Ascending aorta (tissue), 2 donors: Measurements from ENCODE around the gene RBM8A. TPM values are rescaled to one million over a fixed set of nuclear protein-coding genes. Genes with fewer than 3 reads are reported as not detected.

Experiments
- DNase-seq, 2 donors: peaks; one replicate each; pipeline ENCODE4 v3.0.0-alpha.2; 2019; ENCODE audit warnings: low spot score in 2 of 2
- H3K27ac ChIP-seq, 2 donors: fragments of 200-600 bp; sonication (generic); one replicate each; pipeline ENCODE4 v1.5.1; 2016 to 2017; ENCODE audit warnings: mild to moderate bottlenecking in 1 of 2
- H3K27me3 ChIP-seq: fragments of 200-600 bp; sonication (generic); one replicate; pipeline ENCODE4 v1.5.1; 2017
- H3K36me3 ChIP-seq, 2 donors: fragments of 200-600 bp; sonication (generic); one replicate each; pipeline ENCODE4 v1.5.1; 2016
- H3K4me1 ChIP-seq, 2 donors: fragments of 200-600 bp; sonication (generic); one replicate each; pipeline ENCODE4 v1.5.1; 2016 to 2017; ENCODE audit warnings: mild to moderate bottlenecking in 1 of 2
- H3K4me3 ChIP-seq, 2 donors: fragments of 200-600 bp; sonication (generic); one replicate each; pipeline ENCODE4 v1.5.1; 2016 to 2017; ENCODE audit warnings: mild to moderate bottlenecking in 1 of 2
- H3K9me3 ChIP-seq, 2 donors: fragments of 200-600 bp; sonication (generic); one replicate each; pipeline ENCODE4 v1.5.1; 2016
- CTCF ChIP-seq, 3 experiments: fragments of 200-600 bp in 2 of 3; fragments of 450-650 bp in 1 of 3; sonication (generic) in 2 of 3; IDR thresholded peaks; one replicate each; pipeline ENCODE4 v1.5.1; 2016 to 2019; ENCODE audit warnings: antibody characterized with exemption in 3 of 3, mild to moderate bottlenecking in 1 of 3, moderate library complexity in 1 of 3
- intact Hi-C: fragments of 100-400 bp; cut with DNase I; formaldehyde crosslinking; loops from one replicate; pipeline ENCODE4 v1.15.1; 2023
- total RNA-seq: library from RNA; depleted of rRNA; stranded (reverse); fragments of >200 nt; gene quantifications from one replicate; pipeline ENCODE4 v1.1.0, GENCODE V29; 2016

The RBM8A gene
- total RNA-seq, 1 donor from 2014 or later, result 48.9 TPM

GRCh38 chr1:145962157-145963102, 35.1 kb upstream of the RBM8A start:
- Histone ChIP-seq H3K4me1 (peaks cover 17 to 43% of the 10 kb centered on the region in 2 donors), H3K4me3 (peak overlapping the region; percentile 81 to 92), H3K27me3 (no peaks in the 10 kb centered on the region), H3K9me3 (no peaks in the 10 kb centered on the region), H3K36me3 (no peaks in the 10 kb centered on the region), H3K27ac (peak overlapping the region; percentile 96 to 97)
- peak in 1 of 2 donors; percentile 76 for DNase-seq
- intact Hi-C loops, result loop anchor here (1.0 to 5.0 kb wide), 3 partner anchors 17 to 50 kb away; partner anchors contain the start of gene TXNIP
- TF ChIP-seq CTCF (IDR thresholded peaks at IDR 0.05), result no peak

- peak in 1 of 2 donors; percentile 81 for DNase-seq
- Histone ChIP-seq H3K27ac (peak overlapping the region; percentile 96 to 97), H3K9me3 (no peaks in the 10 kb centered on the region), H3K27me3 (no peaks in the 10 kb centered on the region), H3K4me1 (peaks cover 17 to 43% of the 10 kb centered on the region in 2 donors), H3K36me3 (no peaks in the 10 kb centered on the region), H3K4me3 (peak overlapping the region; percentile 81 to 92)
- intact Hi-C loops, result loop anchor here (1.0 to 5.0 kb wide), 3 partner anchors 18 to 51 kb away; partner anchors contain the start of gene TXNIP
- no peak for TF ChIP-seq CTCF (IDR thresholded peaks at IDR 0.05)
Measured at GRCh38 chr1:145961425-145962156, 34.3 kb upstream of the RBM8A start.

GRCh38 chr1:145961109-145961424, 33.8 kb upstream of the RBM8A start:
- Histone ChIP-seq H3K4me1 (peaks cover 17 to 45% of the 10 kb centered on the region in 2 donors), H3K27ac (peak overlapping the region; percentile 96 to 97), H3K27me3 (no peaks in the 10 kb centered on the region), H3K4me3 (peak overlapping the region; percentile 81 to 92), H3K9me3 (no peaks in the 10 kb centered on the region), H3K36me3 (no peaks in the 10 kb centered on the region)
- TF ChIP-seq CTCF (IDR thresholded peaks at IDR 0.05), result no peak
- no peak for DNase-seq
- intact Hi-C loops, result loop anchor here (5.0 kb wide), 2 partner anchors 36 to 51 kb away; partner anchors contain the start of gene TXNIP

- peak; percentile 39 to 90 for DNase-seq
- H3K27ac ChIP-seq, result peak overlapping the region; percentile 96 to 97
- peaks cover 17 to 46% of the 10 kb centered on the region in 2 donors for H3K4me1 ChIP-seq
- peak overlapping the region; percentile 81 to 92 for H3K4me3 ChIP-seq
- no peaks in the 10 kb centered on the region for H3K9me3 ChIP-seq
- peak in 1 of 3 experiments; percentile 23 for TF ChIP-seq CTCF (IDR thresholded peaks at IDR 0.05)
- H3K36me3 ChIP-seq, result no peaks in the 10 kb centered on the region
- intact Hi-C loops, result loop anchor here (5.0 kb wide), 2 partner anchors 37 to 52 kb away; partner anchors contain the start of gene TXNIP
- no peaks in the 10 kb centered on the region for H3K27me3 ChIP-seq
Measured at GRCh38 chr1:145960468-145961108, 33.3 kb upstream of the RBM8A start.

- peak overlapping the region; percentile 96 to 97 for H3K27ac ChIP-seq
- H3K27me3 ChIP-seq, result no peaks in the 10 kb centered on the region
- DNase-seq, result no peak
- peak overlapping the region; percentile 81 to 92 for H3K4me3 ChIP-seq
- no peaks in the 10 kb centered on the region for H3K36me3 ChIP-seq
- H3K9me3 ChIP-seq, result no peaks in the 10 kb centered on the region
- no peak for TF ChIP-seq CTCF (IDR thresholded peaks at IDR 0.05)
- intact Hi-C loops, result loop anchor here (5.0 kb wide), 2 partner anchors 37 to 52 kb away; partner anchors contain the start of gene TXNIP
- peaks cover 22 to 51% of the 10 kb centered on the region in 2 donors for H3K4me1 ChIP-seq
Measured at GRCh38 chr1:145959957-145960467, 32.7 kb upstream of the RBM8A start.
